Measurements from ENCODE around the gene NDRG2. TPM values are rescaled to one million over a fixed set of nuclear protein-coding genes. Genes with fewer than 3 reads are reported as not detected.
"Not testable (repeated sequence)": the region's sequence is repeated elsewhere in the genome, so short reads cannot be mapped to it uniquely, and the experiment has no call there.

Gene NDRG2
- total RNA-seq, 4 donors from 2014 or later: 152 to 212 (median 183) TPM

DNA sequence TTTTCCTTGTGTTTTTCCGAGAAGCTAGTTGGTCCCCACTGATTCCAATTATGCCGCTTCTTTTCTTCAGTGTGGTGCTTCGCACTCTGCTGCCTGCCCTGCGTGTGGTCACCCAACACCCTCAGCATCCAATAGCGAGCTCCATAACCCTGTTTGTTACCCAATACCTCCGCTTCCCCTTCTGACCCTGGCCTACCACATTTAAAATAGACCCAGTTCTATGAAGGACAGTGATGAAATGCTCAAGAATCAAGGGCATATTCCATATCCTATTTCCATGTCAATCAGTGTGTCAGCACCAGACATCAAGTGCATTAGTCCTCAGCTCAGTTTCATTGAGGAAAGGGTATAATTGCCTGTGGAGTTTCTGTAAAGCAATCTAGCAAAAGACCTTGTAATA lies 9.5 kb downstream of the NDRG2 start:
- WGBS, 2 donors: 69 to 80% methylated on average over 6 of the region's 6 CpGs
- Histone ChIP-seq H3K4me1 (no peaks in the 10 kb centered on the region), H3K4me3 (replicated peaks in 1 of 3) (no peak overlapping the region), H3K27ac (peak overlapping the region in 1 of 3 donors; percentile 14), H3K36me3 (peaks cover 11 to 19% of the 10 kb centered on the region in 2 donors), H3K9me3 (no peaks in the 10 kb centered on the region), H3K27me3 (no peaks in the 10 kb centered on the region)
- no peak for DNase-seq
- no peak for TF ChIP-seq POLR2A (IDR thresholded peaks at IDR 0.05)
- TF ChIP-seq, protein P1, sequence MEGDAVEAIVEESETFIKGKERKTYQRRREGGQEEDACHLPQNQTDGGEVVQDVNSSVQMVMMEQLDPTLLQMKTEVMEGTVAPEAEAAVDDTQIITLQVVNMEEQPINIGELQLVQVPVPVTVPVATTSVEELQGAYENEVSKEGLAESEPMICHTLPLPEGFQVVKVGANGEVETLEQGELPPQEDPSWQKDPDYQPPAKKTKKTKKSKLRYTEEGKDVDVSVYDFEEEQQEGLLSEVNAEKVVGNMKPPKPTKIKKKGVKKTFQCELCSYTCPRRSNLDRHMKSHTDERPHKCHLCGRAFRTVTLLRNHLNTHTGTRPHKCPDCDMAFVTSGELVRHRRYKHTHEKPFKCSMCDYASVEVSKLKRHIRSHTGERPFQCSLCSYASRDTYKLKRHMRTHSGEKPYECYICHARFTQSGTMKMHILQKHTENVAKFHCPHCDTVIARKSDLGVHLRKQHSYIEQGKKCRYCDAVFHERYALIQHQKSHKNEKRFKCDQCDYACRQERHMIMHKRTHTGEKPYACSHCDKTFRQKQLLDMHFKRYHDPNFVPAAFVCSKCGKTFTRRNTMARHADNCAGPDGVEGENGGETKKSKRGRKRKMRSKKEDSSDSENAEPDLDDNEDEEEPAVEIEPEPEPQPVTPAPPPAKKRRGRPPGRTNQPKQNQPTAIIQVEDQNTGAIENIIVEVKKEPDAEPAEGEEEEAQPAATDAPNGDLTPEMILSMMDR (IDR thresholded peaks at IDR 0.05): no peak
- intact Hi-C loops (cut with DNase I): loop anchor here (5.0 kb wide), 1 partner anchor 77 kb away; no protein-coding TSS in a partner anchor

- H3K36me3 ChIP-seq: peaks cover 11 to 18% of the 10 kb centered on the region in 2 donors
- no peak overlapping the region for H3K4me3 ChIP-seq (replicated peaks in 1 of 3)
- no peaks in the 10 kb centered on the region for H3K9me3 ChIP-seq
- WGBS, 2 donors: 0 to 1% methylated on average over 4 of the region's 4 CpGs
- intact Hi-C loops (cut with DNase I): loop anchor here (5.0 kb wide), 1 partner anchor 78 kb away; no protein-coding TSS in a partner anchor
- DNase-seq: peak; percentile 84 to 91
- H3K4me1 ChIP-seq: no peaks in the 10 kb centered on the region
- TF ChIP-seq, protein P1 (IDR thresholded peaks at IDR 0.05): peak; percentile 91 to 97 (median 95)
- TF ChIP-seq POLR2A (IDR thresholded peaks at IDR 0.05): no peak
- H3K27me3 ChIP-seq: no peaks in the 10 kb centered on the region
- H3K27ac ChIP-seq: no peak overlapping the region
These were observed 10.1 kb downstream of the NDRG2 start for GRCh38 chr14:21014761-21015190.

- intact Hi-C loops (cut with DNase I): no loop called here
- TF ChIP-seq, protein P1 (IDR thresholded peaks at IDR 0.05): no peak
- no peak for TF ChIP-seq POLR2A (IDR thresholded peaks at IDR 0.05)
- no peaks in the 10 kb centered on the region for H3K9me3 ChIP-seq
- H3K27ac ChIP-seq: no peak overlapping the region
- H3K4me1 ChIP-seq: no peaks in the 10 kb centered on the region
- no peaks in the 10 kb centered on the region for H3K36me3 ChIP-seq
- DNase-seq: no peak
- no peak overlapping the region for H3K4me3 ChIP-seq (replicated peaks in 1 of 3)
- H3K27me3 ChIP-seq: no peaks in the 10 kb centered on the region
- WGBS, 2 donors: 75 to 91% methylated on average over 1 of the region's 1 CpG
These were observed 13.7 kb downstream of the NDRG2 start for GRCh38 chr14:21011136-21011535.

DNA sequence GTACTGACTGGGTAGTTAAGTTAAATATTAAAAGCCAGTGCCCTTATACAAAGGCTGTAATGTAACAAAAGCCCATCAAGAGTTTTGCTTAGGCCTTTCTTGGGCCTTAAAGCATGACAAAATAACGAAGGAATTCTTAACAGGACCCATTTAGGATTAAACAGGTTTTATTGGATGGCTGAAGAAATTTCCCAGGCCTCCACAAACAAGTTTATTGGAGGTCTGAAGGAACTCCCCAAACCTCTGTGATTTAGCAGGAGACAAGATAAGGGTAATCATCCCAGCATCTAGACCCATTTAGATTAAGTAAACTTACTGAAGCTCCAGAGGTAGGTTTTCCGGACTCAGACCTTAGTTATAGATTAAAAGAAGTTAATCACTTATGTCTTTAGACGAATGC lies 15.1 kb downstream of the NDRG2 start:
- H3K27ac ChIP-seq; H3K4me3 ChIP-seq (replicated peaks in 1 of 3); H3K4me1 ChIP-seq; H3K27me3 ChIP-seq; DNase-seq; H3K9me3 ChIP-seq; H3K36me3 ChIP-seq; intact Hi-C loops (cut with DNase I): not testable (repeated sequence)
- 78 to 80% methylated on average over 3 of the region's 3 CpGs for WGBS, 2 donors

DNA sequence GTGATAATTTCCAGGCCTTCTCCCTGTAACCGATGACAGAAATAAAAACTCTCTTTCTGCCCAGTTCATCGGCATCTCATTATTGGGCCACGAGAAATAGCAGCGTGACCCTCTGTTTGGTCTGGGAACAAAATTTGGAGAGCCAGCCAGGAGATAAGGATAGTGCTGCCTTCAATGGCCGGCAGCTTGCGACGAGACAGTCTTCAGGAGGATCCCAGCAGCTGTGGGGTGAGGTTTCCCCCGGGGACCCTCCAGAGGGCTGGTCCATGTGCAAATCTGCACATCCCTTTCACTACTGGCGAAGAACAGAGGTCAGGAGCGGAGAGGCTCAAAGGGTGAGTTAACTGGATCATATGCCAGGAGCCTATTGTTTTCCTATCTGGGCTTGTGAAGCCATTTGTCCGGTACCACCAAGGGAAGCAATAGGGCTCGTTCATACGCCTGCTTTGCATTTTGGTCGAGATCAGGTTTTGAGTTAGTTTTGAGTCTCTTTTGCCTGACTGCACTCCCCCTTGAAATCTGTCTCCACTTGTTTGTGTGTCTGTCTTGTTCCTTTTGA lies 21.0 kb downstream of the NDRG2 start:
- Histone ChIP-seq H3K4me3 (replicated peaks in 1 of 3) (no peak overlapping the region), H3K36me3 (no peaks in the 10 kb centered on the region), H3K27ac (no peak overlapping the region), H3K27me3 (no peaks in the 10 kb centered on the region), H3K9me3 (no peaks in the 10 kb centered on the region), H3K4me1 (no peaks in the 10 kb centered on the region)
- intact Hi-C loops (cut with DNase I): no loop called here
- TF ChIP-seq, protein P1 (IDR thresholded peaks at IDR 0.05): no peak
- TF ChIP-seq POLR2A (IDR thresholded peaks at IDR 0.05): no peak
- 80 to 86% methylated on average over 14 of the region's 14 CpGs for WGBS, 2 donors
- DNase-seq: no peak

Measured in thyroid gland (tissue), 4 donors.